ENCODE measurements around the gene WDR6.

The WDR6 gene

GRCh38 chr3:48966876-48967361 lies 40.3 kb upstream of the WDR6 start:
- POLR2A ChIA-PET (ENCODE audit: low non-redundant PET): no interaction called here

GRCh38 chr3:48970586-48970985 lies 36.6 kb upstream of the WDR6 start:
- POLR2A ChIA-PET (ENCODE audit: low non-redundant PET): no interaction called here
- no peak overlapping the region for H3K27ac ChIP-seq
- no peak for DNase-seq (ENCODE audit: low spot score)
- CTCF ChIA-PET: no interaction called here
- no peak for TF ChIP-seq CTCF (conservative IDR thresholded peaks at IDR 0.05; ENCODE audit: low read depth)

More at GRCh38 chr3:48966876-48967361, 40.3 kb upstream of the WDR6 start:
- no peak for DNase-seq (ENCODE audit: low spot score)
- H3K27ac ChIP-seq: peak overlapping the region; percentile 31; the same call in 1 of the 2 replicates
- CTCF ChIA-PET: interaction anchor here (0.6 kb wide), 1 partner anchor 15 kb away, joined by 4 read pairs; no protein-coding TSS in a partner anchor
- no peak for TF ChIP-seq CTCF (conservative IDR thresholded peaks at IDR 0.05; ENCODE audit: low read depth)

GRCh38 chr3:48974076-48974864 lies 32.9 kb upstream of the WDR6 start:
- ChIA-PET POLR2A (ENCODE audit: low non-redundant PET) (no interaction called here), CTCF (no interaction called here)
- no peak for DNase-seq (ENCODE audit: low spot score)
- peak overlapping the region; percentile 29 for H3K27ac ChIP-seq
- TF ChIP-seq CTCF (conservative IDR thresholded peaks at IDR 0.05; ENCODE audit: low read depth): no peak

GRCh38 chr3:48979451-48979850 lies 27.7 kb upstream of the WDR6 start:
- ChIA-PET POLR2A (ENCODE audit: low non-redundant PET) (no interaction called here), CTCF (interaction anchor here (0.6 kb wide), 2 partner anchors 46 to 933 kb away, joined by 3 to 5 read pairs; no protein-coding TSS in a partner anchor)
- H3K27ac ChIP-seq: no peak overlapping the region
- DNase-seq (ENCODE audit: low spot score): no peak
- TF ChIP-seq CTCF (conservative IDR thresholded peaks at IDR 0.05; ENCODE audit: low read depth): no peak

- ChIA-PET POLR2A (ENCODE audit: low non-redundant PET) (no interaction called here), CTCF (no interaction called here)
- DNase-seq (ENCODE audit: low spot score): no peak
- no peak for TF ChIP-seq CTCF (conservative IDR thresholded peaks at IDR 0.05; ENCODE audit: low read depth)
- no peak overlapping the region for H3K27ac ChIP-seq
Measured at GRCh38 chr3:48980295-48980694, 26.9 kb upstream of the WDR6 start.

GRCh38 chr3:48982016-48982415 lies 25.2 kb upstream of the WDR6 start:
- H3K27ac ChIP-seq: no peak overlapping the region
- POLR2A ChIA-PET (ENCODE audit: low non-redundant PET): no interaction called here
- no peak for DNase-seq (ENCODE audit: low spot score)
- CTCF ChIA-PET: interaction anchor here (0.9 kb wide), 1 partner anchor 21 kb away, joined by 3 read pairs; no protein-coding TSS in a partner anchor
- TF ChIP-seq CTCF (conservative IDR thresholded peaks at IDR 0.05; ENCODE audit: low read depth): no peak

Measured in RWPE1 (cell line).